Neutrophil (primary cell): ENCODE results near the gene SLIT3.

Source experiments
- H3K27ac ChIP-seq: fragments of 200-600 bp; sonication (generic); 2 replicates; pipeline ENCODE4 v1.5.1; 2016; ENCODE audit warnings: mild to moderate bottlenecking, moderate library complexity
- H3K27me3 ChIP-seq: fragments of 200-600 bp; sonication (generic); 2 replicates; pipeline ENCODE4 v1.6.0; 2016; ENCODE audit warnings: mild to moderate bottlenecking
- H3K36me3 ChIP-seq: fragments of 200-600 bp; sonication (generic); 2 replicates; pipeline ENCODE4 v1.5.1; 2017
- H3K4me1 ChIP-seq, 2 experiments: fragments of 200-600 bp in 1 of 2; sonication (generic) in 1 of 2; 1 replicate in 1 of 2; 2 replicates in 1 of 2; pipeline versions ENCODE4 v1.5.1 to v1.6.1; 2013 to 2016; ENCODE audit warnings: low read depth in 1 of 2, low read length in 1 of 2, mild to moderate bottlenecking in 1 of 2, moderate library complexity in 1 of 2; ENCODE audit not compliant: control insufficient read depth in 1 of 2, insufficient read depth in 1 of 2
- H3K4me3 ChIP-seq, 2 experiments: fragments of 200-600 bp in 1 of 2; sonication (generic) in 1 of 2; 1 replicate in 1 of 2; 2 replicates in 1 of 2; pipeline ENCODE4 v1.5.1; 2013 to 2016; ENCODE audit warnings: low read depth in 1 of 2, low read length in 1 of 2, mild to moderate bottlenecking in 1 of 2, moderate library complexity in 1 of 2
- H3K9me3 ChIP-seq: fragments of 200-600 bp; sonication (generic); 2 replicates; pipeline ENCODE4 v1.5.1; 2016
- CTCF ChIP-seq: fragments of 200-600 bp; sonication (generic); IDR thresholded peaks from 2 replicates; pipeline ENCODE4 v1.5.1; 2016; ENCODE audit warnings: antibody characterized with exemption

Gene SLIT3

GRCh38 chr5:169287529-169287928 is 13.4 kb downstream of the SLIT3 start:
- Histone ChIP-seq H3K27ac (no peak overlapping the region), H3K4me1 (no peaks in the 10 kb centered on the region), H3K4me3 (no peak overlapping the region), H3K27me3 (no peaks in the 10 kb centered on the region), H3K36me3 (no peaks in the 10 kb centered on the region), H3K9me3 (no peaks in the 10 kb centered on the region)
- no peak for TF ChIP-seq CTCF

GRCh38 chr5:169286572-169287300 is 14.2 kb downstream of the SLIT3 start:
- H3K27ac ChIP-seq: no peak overlapping the region
- no peaks in the 10 kb centered on the region for H3K27me3 ChIP-seq
- H3K36me3 ChIP-seq: no peaks in the 10 kb centered on the region
- no peaks in the 10 kb centered on the region for H3K4me1 ChIP-seq
- no peak for TF ChIP-seq CTCF
- no peak overlapping the region for H3K4me3 ChIP-seq
- H3K9me3 ChIP-seq: no peaks in the 10 kb centered on the region

GRCh38 chr5:169283887-169284286 is 17.1 kb downstream of the SLIT3 start:
- TF ChIP-seq CTCF: no peak
- no peaks in the 10 kb centered on the region for H3K27me3 ChIP-seq
- no peaks in the 10 kb centered on the region for H3K4me1 ChIP-seq
- H3K9me3 ChIP-seq: no peaks in the 10 kb centered on the region
- no peaks in the 10 kb centered on the region for H3K36me3 ChIP-seq
- no peak overlapping the region for H3K4me3 ChIP-seq
- no peak overlapping the region for H3K27ac ChIP-seq

- no peaks in the 10 kb centered on the region for H3K9me3 ChIP-seq
- H3K27me3 ChIP-seq: no peaks in the 10 kb centered on the region
- H3K27ac ChIP-seq: no peak overlapping the region
- no peaks in the 10 kb centered on the region for H3K36me3 ChIP-seq
- no peak for TF ChIP-seq CTCF
- H3K4me3 ChIP-seq: no peak overlapping the region
- H3K4me1 ChIP-seq: no peaks in the 10 kb centered on the region
Observed at GRCh38 chr5:169281625-169282024, 19.3 kb downstream of the SLIT3 start.

- H3K4me3 ChIP-seq: no peak overlapping the region
- H3K27me3 ChIP-seq: no peaks in the 10 kb centered on the region
- H3K9me3 ChIP-seq: no peaks in the 10 kb centered on the region
- H3K36me3 ChIP-seq: no peaks in the 10 kb centered on the region
- no peaks in the 10 kb centered on the region for H3K4me1 ChIP-seq
- no peak overlapping the region for H3K27ac ChIP-seq
- TF ChIP-seq CTCF: no peak
Observed at GRCh38 chr5:169280696-169281095, 20.2 kb downstream of the SLIT3 start.

- Histone ChIP-seq H3K9me3 (no peaks in the 10 kb centered on the region), H3K27ac (no peak overlapping the region), H3K27me3 (no peaks in the 10 kb centered on the region), H3K4me3 (no peak overlapping the region), H3K4me1 (no peaks in the 10 kb centered on the region), H3K36me3 (no peaks in the 10 kb centered on the region)
- no peak for TF ChIP-seq CTCF
Observed at GRCh38 chr5:169280286-169280685, 20.7 kb downstream of the SLIT3 start.
